IMR-90 (cell line): ENCODE results near the gene NRP1. TPM values are rescaled to one million over a fixed set of nuclear protein-coding genes. Genes with fewer than 3 reads are reported as not detected.
A peak's percentile ranks its signal among the peaks of the same experiment; 100 is the strongest.

ENCODE experiments used
- ATAC-seq: fragments of 200-7000 bp; cut with Tn5 transposase; 2 replicates; pipeline ENCODE4 v1.9.1; 2020; ENCODE audit warnings: low read depth, mild to moderate bottlenecking, moderate library complexity
- BruUV-seq: library from RNA; stranded (reverse); fragments of 400-500 nt; replicated peaks from 2 replicates; lab custom pipeline; 2021; lab: Mats Ljungman, UMichigan
- CTCF ChIA-PET: fragments of 300-600 bp; formaldehyde crosslinking; extraction: SDS; loops from one replicate; lab custom pipeline; 2021; ENCODE audit warnings: antibody characterized with exemption; lab: Yijun Ruan, JAX
- POLR2A ChIA-PET: fragments of 300-600 bp; sonication (Branson Sonifier 250); formaldehyde crosslinking; loops from one replicate; lab custom pipeline; 2022; ENCODE audit warnings: antibody characterized with exemption; ENCODE audit not compliant: unreplicated experiment; lab: Charles Lee
- DNase-seq: peaks from one replicate; pipeline ENCODE4 v3.0.0; 2013
- H2AFZ ChIP-seq: replicated peaks from 2 replicates; pipeline ENCODE3; 2013; ENCODE audit warnings: low read length, mild to moderate bottlenecking; ENCODE audit not compliant: poor library complexity
- H2AK5ac ChIP-seq: 2 replicates; pipeline ENCODE4 v1.6.1; 2013; ENCODE audit warnings: low read depth, low read length, inconsistent platforms
- H2AK9ac ChIP-seq: replicated peaks from 2 replicates; pipeline ENCODE3; 2013; ENCODE audit warnings: mild to moderate bottlenecking, low read depth, low read length, moderate library complexity; ENCODE audit not compliant: poor library complexity
- H2BK120ac ChIP-seq: 2 replicates; pipeline ENCODE4 v1.6.1; 2013; ENCODE audit warnings: low read depth, low read length, inconsistent platforms
- H2BK15ac ChIP-seq: 3 replicates; pipeline ENCODE4 v1.6.1; 2013; ENCODE audit warnings: low read depth, low read length, inconsistent platforms
- H2BK20ac ChIP-seq: 2 replicates; pipeline ENCODE4 v1.6.1; 2013; ENCODE audit warnings: low read depth, mild to moderate bottlenecking, inconsistent platforms, low read length, moderate library complexity
- H2BK5ac ChIP-seq: 2 replicates; pipeline ENCODE4 v1.6.1; 2013; ENCODE audit warnings: mild to moderate bottlenecking, low read depth, low read length, inconsistent platforms; ENCODE audit not compliant: poor library complexity, severe bottlenecking
- H3K14ac ChIP-seq: replicated peaks from 2 replicates; pipeline ENCODE4 v1.6.1; 2013; ENCODE audit warnings: low read depth, low read length, inconsistent platforms
- H3K18ac ChIP-seq: 2 replicates; pipeline ENCODE4 v1.6.1; 2013; ENCODE audit warnings: low read depth, low read length, control low read depth
- H3K23ac ChIP-seq: 2 replicates; pipeline ENCODE4 v1.6.1; 2013; ENCODE audit warnings: low read depth, low read length, inconsistent platforms
- H3K27ac ChIP-seq: 2 replicates; pipeline ENCODE4 v1.5.1; 2013; ENCODE audit warnings: mild to moderate bottlenecking, control low read depth, low read length; ENCODE audit not compliant: insufficient read depth
- H3K27me3 ChIP-seq: 2 replicates; pipeline ENCODE4 v1.6.1; 2013; ENCODE audit warnings: low read length; ENCODE audit not compliant: control insufficient read depth, insufficient read depth
- H3K36me3 ChIP-seq: 2 replicates; pipeline ENCODE4 v1.6.1; 2013; ENCODE audit warnings: low read length, mixed read lengths; ENCODE audit not compliant: control insufficient read depth, insufficient read depth
- H3K4ac ChIP-seq: 2 replicates; pipeline ENCODE4 v1.6.1; 2013; ENCODE audit warnings: low read depth, low read length, inconsistent platforms
- H3K4me1 ChIP-seq: 2 replicates; pipeline ENCODE4 v1.6.1; 2013; ENCODE audit warnings: low read length, mixed read lengths; ENCODE audit not compliant: control insufficient read depth, insufficient read depth
- H3K4me2 ChIP-seq: 2 replicates; pipeline ENCODE4 v1.6.1; 2013; ENCODE audit warnings: low read depth, mild to moderate bottlenecking, control low read depth, low read length, moderate library complexity
- H3K4me3 ChIP-seq: 2 replicates; pipeline ENCODE4 v1.5.1; 2013; ENCODE audit warnings: low read depth, mild to moderate bottlenecking, control low read depth, low read length, moderate library complexity; ENCODE audit not compliant: insufficient read depth
- H3K56ac ChIP-seq: 2 replicates; pipeline ENCODE4 v1.6.1; 2013; ENCODE audit warnings: low read length, inconsistent platforms; ENCODE audit not compliant: insufficient read depth; ENCODE audit errors: extremely low read depth
- H3K79me1 ChIP-seq, 2 experiments: 2 replicates each; pipeline ENCODE4 v1.6.1; 2013; ENCODE audit warnings: low read length in 2 of 2, inconsistent platforms in 1 of 2, low read depth in 1 of 2
- H3K9ac ChIP-seq: 2 replicates; pipeline ENCODE4 v1.6.1; 2013; ENCODE audit warnings: low read depth, low read length, control low read depth
- H3K9me1 ChIP-seq: 2 replicates; pipeline ENCODE4 v1.6.1; 2013; ENCODE audit warnings: low read length, inconsistent platforms; ENCODE audit not compliant: insufficient read depth
- H3K9me3 ChIP-seq: 2 replicates; pipeline ENCODE4 v1.6.1; 2013; ENCODE audit warnings: low read length; ENCODE audit not compliant: control insufficient read depth, insufficient read depth
- H4K20me1 ChIP-seq: 2 replicates; pipeline ENCODE4 v1.6.1; 2013; ENCODE audit warnings: low read length, inconsistent platforms; ENCODE audit not compliant: insufficient read depth
- H4K5ac ChIP-seq: 2 replicates; pipeline ENCODE4 v1.6.1; 2013; ENCODE audit warnings: mild to moderate bottlenecking, low read depth, low read length, control low read depth
- H4K8ac ChIP-seq, 2 experiments: 2 replicates each; pipeline ENCODE4 v1.6.1; 2013; ENCODE audit warnings: low read depth in 2 of 2, low read length in 2 of 2, control low read depth in 1 of 2, inconsistent platforms in 1 of 2
- H4K91ac ChIP-seq: 2 replicates; pipeline ENCODE4 v1.6.1; 2013; ENCODE audit warnings: low read depth, low read length, inconsistent platforms; ENCODE audit not compliant: insufficient read depth
- CEBPB ChIP-seq: IDR thresholded peaks from 2 replicates; pipeline ENCODE4 v1.6.1; 2012; ENCODE audit warnings: low read depth, low read length, improper control_type of control experiment
- FOS ChIP-seq: fragments of 150-350 bp; IDR thresholded peaks from 2 replicates; pipeline ENCODE4 v1.6.1; 2016; ENCODE audit warnings: low read depth, low read length
- MAFK ChIP-seq: IDR thresholded peaks from 2 replicates; pipeline ENCODE4 v1.6.1; 2012; ENCODE audit warnings: low read depth, low read length, improper control_type of control experiment
- RCOR1 ChIP-seq: IDR thresholded peaks from 2 replicates; pipeline ENCODE4 v1.6.1; 2012; ENCODE audit warnings: mild to moderate bottlenecking, low read length, improper control_type of control experiment; ENCODE audit not compliant: insufficient replicate concordance
- RFX5 ChIP-seq: IDR thresholded peaks from 2 replicates; pipeline ENCODE4 v1.8.0; 2012; ENCODE audit warnings: low read depth, mild to moderate bottlenecking, low read length, moderate library complexity
- SMC3 ChIP-seq: fragments of 150-350 bp; IDR thresholded peaks from 2 replicates; pipeline ENCODE4 v1.6.1; 2016; ENCODE audit warnings: low read depth, mild to moderate bottlenecking, antibody characterized with exemption, low read length, moderate library complexity
- dilution Hi-C: fragments of 300-500 bp; cut with HindIII; formaldehyde crosslinking; loops from one replicate; pipeline ENCODE4 v1.14.3; 2018; ENCODE audit warnings: low sequenced_read_pairs; ENCODE audit not compliant: unreplicated experiment
- in situ Hi-C: fragments of 300-500 bp; cut with MboI; formaldehyde crosslinking; loops from 3 replicates; pipeline ENCODE4 v1.14.3; 2019; ENCODE audit warnings: low sequenced_read_pairs, inconsistent platforms, mixed read lengths
- intact Hi-C: fragments of 100-400 bp; cut with micrococcal nuclease; formaldehyde crosslinking; loops from 2 replicates; pipeline ENCODE4 v1.10.0; 2022
- polyA plus RNA-seq, 3 experiments: library from polyadenylated mRNA; depleted of rRNA; stranded (reverse); fragments of >200 nt; gene quantifications; 2 replicates each; pipeline ENCODE4 v1.2.3, GENCODE V29; 2012; ENCODE audit warnings: low replicate concordance in 1 of 3
- total RNA-seq: library from RNA; depleted of rRNA; stranded (reverse); fragments of >200 nt; gene quantifications from 2 replicates; pipeline ENCODE4 v1.2.3, GENCODE V29; 2012

Gene NRP1
- total and polyA plus RNA-seq, 2 of the 4 experiments (the other 2 are of a cell fraction), result 108 to 227 TPM

DNA sequence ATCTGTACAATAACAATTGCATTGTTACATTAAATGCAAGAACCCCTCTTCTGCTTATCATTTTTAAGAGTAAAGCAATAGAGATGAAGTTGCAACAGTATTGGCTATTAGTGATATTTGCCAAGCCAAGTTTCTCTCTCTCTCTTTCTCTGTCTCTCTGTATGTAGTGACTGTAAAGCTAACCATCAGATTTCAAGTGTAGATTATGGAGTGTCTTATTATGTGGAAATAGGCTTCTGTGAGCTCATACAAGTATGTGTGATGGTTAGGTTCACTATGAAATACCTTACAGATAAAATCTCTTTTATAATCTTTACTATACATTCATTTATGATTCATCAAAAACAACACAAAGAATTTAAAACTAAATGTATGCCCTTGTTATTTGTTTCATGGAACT lies 28.6 kb upstream of the NRP1 start:
- H3K9me3 ChIP-seq, result peaks cover 10% of the 10 kb centered on the region
- DNase-seq, result peak; percentile 39
- H3K14ac ChIP-seq, result no peak overlapping the region
- no peak overlapping the region for H2BK120ac ChIP-seq
- H2AK5ac ChIP-seq, result no peak overlapping the region
- H3K4me2 ChIP-seq, result no peak overlapping the region
- ChIA-PET CTCF (no interaction called here), POLR2A (no interaction called here)
- TF ChIP-seq MAFK, result no peak
- TF ChIP-seq CEBPB, result no peak
- no peak for TF ChIP-seq RCOR1
- no peak for TF ChIP-seq RFX5
- TF ChIP-seq FOS, result no peak
- no peak for TF ChIP-seq SMC3
- H3K27ac ChIP-seq, result no peak overlapping the region
- H2BK15ac ChIP-seq, result no peak overlapping the region
- ATAC-seq, result no peak
- no peak overlapping the region for H3K23ac ChIP-seq
- H3K4ac ChIP-seq, result no peak overlapping the region
- H4K8ac ChIP-seq, result no peak overlapping the region
- dilution Hi-C loops (no loop called here), intact Hi-C loops (no loop called here), in situ Hi-C loops (no loop called here)
- no peak overlapping the region for H2AK9ac ChIP-seq
- H3K36me3 ChIP-seq, result no peaks in the 10 kb centered on the region
- H3K27me3 ChIP-seq, result no peaks in the 10 kb centered on the region
- H4K5ac ChIP-seq, result 0 out of 2 replicates have a peak overlapping the region, but pooled peaks have one; percentile 42
- no peak overlapping the region for H3K9ac ChIP-seq
- H4K91ac ChIP-seq, result no peak overlapping the region
- peaks cover 7% of the 10 kb centered on the region; the same call in 1 of the 2 replicates for H3K9me1 ChIP-seq
- H3K4me1 ChIP-seq, result peaks cover 10% of the 10 kb centered on the region
- H3K18ac ChIP-seq, result no peak overlapping the region; the same call in 1 of the 2 replicates
- no peaks in the 10 kb centered on the region for H4K20me1 ChIP-seq
- BruUV-seq, result no TSS peak
- no peak overlapping the region for H3K56ac ChIP-seq
- peak overlapping the region; percentile 24 for H2BK5ac ChIP-seq
- no peak overlapping the region for H2BK20ac ChIP-seq
- peaks cover 0 to 8% of the 10 kb centered on the region in 2 experiments; a peak in 2 of 4 replicates for H3K79me1 ChIP-seq
- no peak overlapping the region for H2AFZ ChIP-seq
- H3K4me3 ChIP-seq, result no peak overlapping the region
